Endothelial cell of umbilical vein (primary cell): ENCODE measurements around the gene CCN6. TPM values are rescaled to one million over a fixed set of nuclear protein-coding genes. Genes with fewer than 3 reads are reported as not detected.

ENCODE experiments used
- BruUV-seq: library from RNA; stranded (reverse); fragments of 400-500 nt; replicated peaks from 2 replicates; lab custom pipeline; 2021; lab: Mats Ljungman, UMichigan
- CTCF ChIA-PET: fragments of 300-600, 350-600 bp; sonication (Branson Sonifier 250); formaldehyde crosslinking; loops from one replicate; lab custom pipeline; 2021; ENCODE audit warnings: antibody characterized with exemption, inconsistent platforms; lab: Charles Lee
- POLR2A ChIA-PET: fragments of 300-600, 350-600 bp; sonication (Branson Sonifier 250); formaldehyde crosslinking; loops from one replicate; lab custom pipeline; 2021; ENCODE audit warnings: antibody characterized with exemption, inconsistent platforms; lab: Charles Lee
- DNase-seq: peaks from one replicate; pipeline ENCODE4 v3.0.0-alpha.2; 2011; ENCODE audit warnings: low read depth, low spot score
- FAIRE-seq: peaks from 2 replicates; lab custom pipeline; 2011; peaks lifted over from hg19 to GRCh38; lab: Jason Lieb, UNC
- H2AFZ ChIP-seq: 2 replicates; pipeline ENCODE4 v1.6.0; 2012; ENCODE audit warnings: low read depth, low read length, control low read depth, inconsistent platforms
- H3K27ac ChIP-seq: 2 replicates; pipeline ENCODE4 v1.5.1; 2011; ENCODE audit warnings: low read depth, mild to moderate bottlenecking, control low read depth, low read length, moderate library complexity; ENCODE audit not compliant: insufficient read depth
- H3K27me3 ChIP-seq, 2 experiments: 2 replicates each; pipeline versions ENCODE4 v1.6.0 to v1.6.1; 2011; ENCODE audit warnings: low read length in 2 of 2, mixed read lengths in 1 of 2; ENCODE audit not compliant: control insufficient read depth in 2 of 2, insufficient read depth in 2 of 2
- H3K36me3 ChIP-seq, 2 experiments: 2 replicates in 1 of 2; 3 replicates in 1 of 2; pipeline ENCODE4 v1.5.1; 2011; ENCODE audit warnings: low read length in 2 of 2, mild to moderate bottlenecking in 1 of 2, moderate library complexity in 1 of 2; ENCODE audit not compliant: control insufficient read depth in 2 of 2, insufficient read depth in 2 of 2; ENCODE audit errors: extremely low read depth in 1 of 2
- H3K4me1 ChIP-seq: 3 replicates; pipeline ENCODE4 v1.5.1; 2011; ENCODE audit warnings: mild to moderate bottlenecking, low read length; ENCODE audit not compliant: control insufficient read depth, insufficient read depth; ENCODE audit errors: extremely low read depth
- H3K4me2 ChIP-seq: 2 replicates; pipeline ENCODE4 v1.6.1; 2011; ENCODE audit warnings: low read length, control low read depth, mixed read lengths; ENCODE audit not compliant: insufficient read depth
- H3K4me3 ChIP-seq, 3 experiments: fragments of 200-600 bp in 1 of 3; sonication (generic), shearing (Covaris generic) in 1 of 3; replicated peaks in 1 of 3; 2 replicates each; pipeline ENCODE4 v1.5.1; 2011 to 2016; ENCODE audit warnings: control low read depth in 3 of 3, low read length in 3 of 3, mild to moderate bottlenecking in 2 of 3, inconsistent platforms in 1 of 3, low read depth in 1 of 3, moderate library complexity in 1 of 3; ENCODE audit not compliant: insufficient read depth in 1 of 3
- H3K79me2 ChIP-seq: 2 replicates; pipeline ENCODE4 v1.6.0; 2012; ENCODE audit warnings: low read length, inconsistent platforms; ENCODE audit not compliant: control insufficient read depth, insufficient read depth
- H3K9ac ChIP-seq: replicated peaks from 2 replicates; pipeline ENCODE3; 2011; ENCODE audit warnings: low read length, control low read depth; ENCODE audit not compliant: insufficient read depth; ENCODE audit errors: extremely low read depth
- H3K9me1 ChIP-seq: replicated peaks from 3 replicates; pipeline ENCODE4 v1.6.0; 2011; ENCODE audit warnings: mild to moderate bottlenecking, low read length; ENCODE audit not compliant: control insufficient read depth, insufficient read depth; ENCODE audit errors: extremely low read depth
- H3K9me3 ChIP-seq: replicated peaks from 2 replicates; pipeline ENCODE4 v1.5.1; 2012; ENCODE audit warnings: low read length, inconsistent platforms; ENCODE audit not compliant: control insufficient read depth, insufficient read depth
- H4K20me1 ChIP-seq: replicated peaks from 2 replicates; pipeline ENCODE3; 2011; ENCODE audit warnings: mild to moderate bottlenecking, low read length; ENCODE audit not compliant: control insufficient read depth, insufficient read depth; ENCODE audit errors: extremely low read depth
- CTCF ChIP-seq, 2 donors: IDR thresholded peaks; 1 replicate in 1 of 2; 2 replicates in 1 of 2; pipeline ENCODE4 v1.5.1; 2011; ENCODE audit warnings: low read length in 2 of 2, mild to moderate bottlenecking in 2 of 2, moderate library complexity in 2 of 2, control low read depth in 1 of 2, inconsistent platforms in 1 of 2, low read depth in 1 of 2; ENCODE audit not compliant: insufficient read depth in 1 of 2; ENCODE audit errors: extremely low read depth in 1 of 2
- EZH2 ChIP-seq: IDR thresholded peaks from 2 replicates; pipeline ENCODE4 v1.6.1; 2012; ENCODE audit warnings: borderline replicate concordance, low read depth, mild to moderate bottlenecking, moderate library complexity, low read length, inconsistent platforms; ENCODE audit not compliant: severe bottlenecking
- FOS ChIP-seq: IDR thresholded peaks from 2 replicates; pipeline ENCODE4 v1.6.1; 2011; ENCODE audit warnings: mild to moderate bottlenecking, low read length, moderate library complexity, borderline replicate concordance; ENCODE audit not compliant: insufficient read depth
- GATA2 ChIP-seq: IDR thresholded peaks from 2 replicates; pipeline ENCODE4 v1.7.0; 2011; ENCODE audit warnings: low read depth, mild to moderate bottlenecking, moderate library complexity, mixed read lengths, low read length; ENCODE audit not compliant: insufficient read length, insufficient read depth
- JUN ChIP-seq: IDR thresholded peaks from 2 replicates; pipeline ENCODE4 v1.6.1; 2011; ENCODE audit warnings: borderline replicate concordance, low read depth; ENCODE audit not compliant: insufficient read length, insufficient read depth
- MYC ChIP-seq: IDR thresholded peaks from one replicate; pipeline ENCODE4 v1.6.1; 2011; ENCODE audit warnings: mild to moderate bottlenecking, low read depth, low read length
- POLR2A ChIP-seq: IDR thresholded peaks from 2 replicates; pipeline ENCODE4 v1.6.1; 2012; ENCODE audit warnings: low read depth, mild to moderate bottlenecking, control low read depth, low read length
- POLR2AphosphoS5 ChIP-seq: IDR thresholded peaks from 2 replicates; pipeline ENCODE4 v1.6.1; 2012; ENCODE audit warnings: low read depth, mild to moderate bottlenecking, control low read depth, low read length, moderate library complexity; ENCODE audit not compliant: insufficient read depth
- dilution Hi-C: fragments of 300-500 bp; cut with MboI; formaldehyde crosslinking; loops from one replicate; pipeline ENCODE4 v1.15.0; 2019; ENCODE audit warnings: low sequenced_read_pairs; ENCODE audit not compliant: extremely low pct_ligation_motif_present
- intact Hi-C: fragments of 100-400 bp; cut with micrococcal nuclease; formaldehyde crosslinking; loops from one replicate; pipeline ENCODE4 v1.10.0; 2022
- polyA plus RNA-seq, 4 experiments: library from polyadenylated mRNA; depleted of rRNA in 3 of 4; stranded (reverse) in 3 of 4; unstranded in 1 of 4; fragments of >200 nt; gene quantifications; 2 replicates each; pipeline versions ENCODE4 v1.2.1 to v1.2.3, GENCODE V29; 2011 to 2012; ENCODE audit warnings: missing spikeins in 1 of 4
- total RNA-seq: library from RNA; stranded (reverse); gene quantifications from 2 replicates; pipeline ENCODE4 v1.2.3, GENCODE V29; 2021

The CCN6 gene
- total and polyA plus RNA-seq, 2 donors (not counting 3 experiments of a cell fraction or from before 2014, with no cell fraction given) = not detected

GRCh38 chr6:112058243-112059032 lies 4.5 kb downstream of the CCN6 start:
- Histone ChIP-seq H3K36me3 (no peaks in the 10 kb centered on the region), H3K9ac (no peak overlapping the region), H3K9me3 (no peaks in the 10 kb centered on the region), H3K9me1 (no peaks in the 10 kb centered on the region), H3K27me3 (no peaks in the 10 kb centered on the region), H3K27ac (no peak overlapping the region), H3K4me1 (no peaks in the 10 kb centered on the region), H2AFZ (no peak overlapping the region), H4K20me1 (no peaks in the 10 kb centered on the region), H3K4me3 (no peak overlapping the region), H3K4me2 (no peak overlapping the region), H3K79me2 (no peaks in the 10 kb centered on the region)
- dilution Hi-C loops = no loop called here
- ChIA-PET CTCF (interaction anchor here (1.0 kb wide), 1 partner anchor 8 kb away, joined by 3 read pairs; no protein-coding TSS in a partner anchor), POLR2A (no interaction called here)
- no TSS peak for BruUV-seq
- FAIRE-seq = no peak
- DNase-seq = no peak
- no peak for TF ChIP-seq POLR2A
- TF ChIP-seq CTCF (IDR thresholded peaks at IDR 0.05; ENCODE audit: extremely low read depth in 1 of 2, insufficient read depth in 1 of 2, low read depth in 1 of 2, low read length in 2 of 2) = no peak
- intact Hi-C loops = no loop called here

GRCh38 chr6:112061605-112062004 lies 7.7 kb downstream of the CCN6 start:
- H3K9ac ChIP-seq = no peak overlapping the region
- no peaks in the 10 kb centered on the region for H4K20me1 ChIP-seq
- no peak for FAIRE-seq
- H3K9me1 ChIP-seq = no peaks in the 10 kb centered on the region
- no peak overlapping the region for H2AFZ ChIP-seq
- DNase-seq = no peak
- H3K4me1 ChIP-seq = no peaks in the 10 kb centered on the region
- intact Hi-C loops (no loop called here), dilution Hi-C loops (no loop called here)
- no TSS peak for BruUV-seq
- no peak overlapping the region for H3K27ac ChIP-seq
- POLR2A ChIA-PET = no interaction called here
- H3K36me3 ChIP-seq = no peaks in the 10 kb centered on the region
- H3K27me3 ChIP-seq = no peaks in the 10 kb centered on the region
- no peak overlapping the region for H3K4me2 ChIP-seq
- CTCF ChIA-PET = interaction anchor here (0.7 to 1.2 kb wide), 3 partner anchors 8 to 17 kb away, joined by 3 read pairs; no protein-coding TSS in a partner anchor
- TF ChIP-seq POLR2A (no peak), GATA2 (no peak), FOS (peak; percentile 27), POLR2AphosphoS5 (no peak), JUN (no peak), MYC (no peak), EZH2 (no peak)
- H3K4me3 ChIP-seq = no peak overlapping the region
- H3K9me3 ChIP-seq = no peaks in the 10 kb centered on the region
- H3K79me2 ChIP-seq = no peaks in the 10 kb centered on the region
